HPDE6-E6E7 (cell line): ENCODE measurements around the gene NT5C.
A peak's percentile ranks its signal among the peaks of the same experiment; 100 is the strongest.
"Not testable (repeated sequence)": the region's sequence is repeated elsewhere in the genome, so short reads cannot be mapped to it uniquely, and the experiment has no call there.

Experiments
- DNase-seq: peaks from one replicate; pipeline ENCODE4 v3.0.0; 2011; ENCODE audit warnings: missing footprints; ENCODE audit errors: extremely low spot score

NT5C gene

DNA sequence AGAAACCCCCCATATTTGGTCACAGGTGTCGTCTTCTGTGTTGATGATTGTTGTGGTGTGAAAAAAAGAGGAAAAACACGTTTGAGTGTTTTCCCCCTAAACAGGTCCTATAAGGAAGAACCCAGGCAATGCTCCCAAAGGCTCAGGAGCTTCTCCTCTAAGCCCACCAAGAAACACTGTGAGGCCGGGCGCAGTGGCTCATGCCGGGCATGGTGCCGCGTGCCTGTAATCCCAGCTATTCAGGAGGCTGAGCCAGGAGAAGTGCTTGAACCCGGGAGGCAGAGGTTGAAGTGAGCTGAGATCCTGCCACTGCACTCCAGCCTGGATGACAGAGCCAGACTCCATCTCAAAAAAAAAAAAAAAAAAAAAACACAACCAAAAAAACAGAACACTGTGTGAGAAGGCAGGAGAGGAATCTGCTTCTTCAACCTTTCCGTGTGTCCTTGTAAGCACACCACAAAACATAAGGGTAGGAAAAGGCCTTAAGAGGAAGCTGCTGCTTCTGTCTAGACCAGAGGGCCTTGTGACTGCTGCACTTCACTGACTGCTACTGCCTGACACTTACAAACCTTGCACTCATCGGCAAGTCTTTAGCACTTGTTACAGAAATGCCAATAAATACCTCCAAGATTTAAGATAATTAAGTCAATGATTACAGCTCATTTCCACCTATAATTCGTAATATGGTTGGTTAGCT is 13.4 kb upstream of the NT5C start:
- no peak for DNase-seq

DNA sequence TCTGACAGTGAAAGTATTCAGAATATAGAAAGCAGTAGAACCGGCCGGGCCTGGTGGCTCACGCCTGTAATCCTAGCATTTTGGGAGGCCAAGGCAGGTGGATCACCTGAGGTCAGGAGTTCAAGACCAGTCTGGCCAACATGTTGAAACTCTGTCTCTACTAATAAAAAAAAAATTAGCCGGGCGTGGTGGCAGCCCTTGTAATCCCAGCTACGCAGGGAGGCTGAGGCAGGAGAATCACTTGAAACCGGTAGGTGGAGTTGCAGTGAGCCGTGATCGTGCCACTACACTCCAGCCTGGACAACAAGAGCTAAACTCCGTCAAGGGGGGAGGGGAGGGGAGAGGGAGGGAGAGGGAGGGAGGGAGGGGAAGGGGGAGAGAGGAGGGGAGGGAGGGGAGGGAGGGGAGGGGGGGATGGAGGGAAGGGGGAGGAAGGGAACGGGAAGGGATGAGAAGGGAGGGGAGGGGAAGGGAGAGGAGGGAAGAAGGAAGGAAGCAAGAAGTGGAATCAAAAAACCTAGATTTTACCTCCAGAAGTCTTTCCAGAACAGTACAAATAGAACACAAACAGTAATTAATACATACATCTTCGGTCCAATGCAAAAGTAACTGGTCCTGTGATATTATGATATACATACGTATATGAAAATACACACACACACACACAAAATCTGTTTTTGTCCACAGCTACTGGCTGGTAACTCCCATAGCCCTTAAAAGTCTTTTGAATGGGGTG is 10.9 kb upstream of the NT5C start:
- DNase-seq: no peak

DNA sequence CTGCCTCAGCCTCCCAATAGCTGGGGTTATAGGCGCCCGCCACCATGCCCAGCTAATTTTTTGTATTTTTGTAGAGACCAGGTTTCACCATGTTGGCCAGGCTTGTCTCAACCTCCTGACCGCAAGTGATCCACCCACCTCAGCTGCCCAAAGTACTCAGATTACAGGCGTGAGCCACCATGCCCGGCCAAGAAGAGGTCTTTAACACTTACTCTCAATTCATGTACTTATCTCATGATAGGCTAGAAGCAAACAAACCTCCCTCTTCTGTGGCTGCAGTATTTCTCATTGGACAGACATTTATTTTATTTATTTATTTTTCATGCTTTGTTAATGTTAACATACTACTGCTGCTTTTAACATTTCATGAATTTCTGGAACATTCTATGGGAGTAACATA is 7.0 kb upstream of the NT5C start:
- no peak for DNase-seq

DNA sequence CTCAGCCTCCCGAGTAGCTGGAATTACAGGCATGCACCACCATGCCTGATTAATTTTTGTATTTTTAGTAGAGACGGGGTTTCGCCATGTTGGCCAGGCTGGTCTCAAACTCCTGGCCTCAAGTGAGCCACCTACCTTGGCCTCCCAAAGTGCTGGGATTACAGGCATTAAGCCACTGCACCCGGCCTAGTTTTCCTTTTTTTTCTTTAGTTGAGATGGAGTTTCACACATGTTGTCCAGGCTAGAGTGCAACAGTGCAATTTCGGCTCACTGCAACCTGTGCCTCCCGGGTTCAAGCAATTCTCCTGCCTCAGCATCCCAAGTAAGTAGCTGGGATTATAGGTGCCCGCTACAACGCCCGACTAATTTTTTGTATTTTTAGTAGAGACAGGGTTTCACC is 6.2 kb upstream of the NT5C start:
- not testable (repeated sequence) for DNase-seq

DNA sequence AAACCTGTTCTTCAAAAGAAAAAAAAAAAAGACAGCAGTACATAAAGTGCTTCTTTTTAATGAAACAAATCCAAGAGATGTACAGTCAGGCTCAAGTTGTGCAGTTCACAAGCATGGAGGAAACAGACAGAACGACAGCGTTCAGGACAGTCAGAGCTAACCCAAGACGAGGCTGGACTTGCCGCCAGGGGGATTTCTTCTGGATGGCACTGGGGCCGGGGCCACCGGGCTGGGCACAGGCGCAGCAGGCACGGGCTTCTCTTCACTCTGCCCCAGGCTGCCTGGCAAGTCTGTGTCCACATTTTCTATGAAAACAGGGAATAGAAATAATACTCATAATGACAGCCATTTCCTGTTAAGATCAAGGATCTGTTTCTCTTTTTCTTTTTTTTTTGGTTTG is 4.4 kb upstream of the NT5C start:
- DNase-seq: no peak

DNA sequence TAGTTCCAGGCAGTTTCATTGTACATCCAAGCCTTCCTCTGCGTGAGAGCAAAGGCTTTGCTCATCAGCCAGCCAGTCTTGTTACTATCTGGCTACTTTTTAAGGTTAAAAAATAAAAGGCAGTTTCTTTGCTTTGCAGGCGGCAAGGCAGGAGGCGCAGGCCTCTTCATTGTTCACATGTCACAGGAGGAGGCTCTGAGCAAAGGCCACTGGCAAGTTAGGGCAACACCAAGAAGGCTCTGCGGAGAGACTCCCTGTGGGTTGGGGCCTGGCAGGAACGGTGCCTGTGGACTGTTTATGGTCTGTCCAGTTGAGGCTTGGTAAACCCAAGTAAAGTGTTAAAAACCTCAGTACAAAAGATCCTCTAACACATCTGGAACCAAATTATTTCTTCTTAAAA is 3.9 kb upstream of the NT5C start:
- DNase-seq: no peak

DNA sequence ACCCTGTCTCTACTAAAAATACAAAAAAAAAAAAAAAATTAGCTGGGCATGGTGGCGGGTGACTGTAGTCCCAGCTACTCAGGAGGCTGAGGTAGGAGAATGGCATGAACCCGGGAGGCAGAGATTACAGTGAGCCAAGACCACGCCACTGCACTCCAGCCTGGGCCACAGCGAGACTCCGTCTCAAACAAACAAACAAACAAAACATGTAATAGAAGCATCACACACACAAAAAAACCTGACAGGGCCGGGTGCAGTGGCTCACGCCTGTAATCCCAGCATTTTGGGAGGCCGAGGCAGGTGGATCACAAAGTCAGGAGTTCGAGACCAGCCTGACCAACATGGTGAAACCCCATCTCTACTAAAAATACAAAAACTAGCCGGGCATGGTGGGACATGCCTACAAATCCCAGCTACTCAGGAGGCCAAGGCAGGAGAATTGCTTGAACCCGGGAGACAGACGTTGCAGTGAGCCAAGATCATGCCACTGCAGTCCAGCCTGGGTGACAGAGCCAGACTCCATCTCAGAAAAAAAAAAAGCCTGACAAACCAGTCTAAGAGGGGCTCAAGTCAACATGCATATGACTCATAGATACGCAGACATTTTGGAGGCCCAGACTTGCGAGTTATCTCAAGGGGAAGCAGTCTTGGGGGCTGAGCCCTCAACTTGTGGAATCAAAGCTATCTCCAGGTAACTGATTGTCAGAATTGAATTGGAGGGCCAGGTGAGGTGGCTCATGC is 2.2 kb upstream of the NT5C start:
- not testable (repeated sequence) for DNase-seq

DNA sequence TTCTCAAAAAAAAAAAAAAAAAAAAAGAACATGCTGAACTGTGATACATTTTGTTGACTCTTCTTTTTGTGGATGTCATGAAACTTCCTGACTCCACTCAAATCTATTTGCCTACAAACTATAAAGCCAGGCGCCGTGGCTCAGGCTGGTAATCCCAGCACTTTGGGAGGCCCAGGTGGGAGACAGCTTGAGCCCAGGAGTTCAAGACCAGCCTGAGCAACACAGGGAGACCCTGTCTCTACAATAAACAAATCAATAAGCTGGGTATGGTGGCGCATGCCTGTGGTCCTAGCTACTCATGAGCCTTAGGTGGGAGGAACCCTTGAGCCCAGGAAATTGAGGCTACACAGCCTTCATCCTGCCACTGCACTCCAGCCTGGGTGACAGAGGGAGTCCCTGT is 1.5 kb upstream of the NT5C start:
- DNase-seq: no peak

DNA sequence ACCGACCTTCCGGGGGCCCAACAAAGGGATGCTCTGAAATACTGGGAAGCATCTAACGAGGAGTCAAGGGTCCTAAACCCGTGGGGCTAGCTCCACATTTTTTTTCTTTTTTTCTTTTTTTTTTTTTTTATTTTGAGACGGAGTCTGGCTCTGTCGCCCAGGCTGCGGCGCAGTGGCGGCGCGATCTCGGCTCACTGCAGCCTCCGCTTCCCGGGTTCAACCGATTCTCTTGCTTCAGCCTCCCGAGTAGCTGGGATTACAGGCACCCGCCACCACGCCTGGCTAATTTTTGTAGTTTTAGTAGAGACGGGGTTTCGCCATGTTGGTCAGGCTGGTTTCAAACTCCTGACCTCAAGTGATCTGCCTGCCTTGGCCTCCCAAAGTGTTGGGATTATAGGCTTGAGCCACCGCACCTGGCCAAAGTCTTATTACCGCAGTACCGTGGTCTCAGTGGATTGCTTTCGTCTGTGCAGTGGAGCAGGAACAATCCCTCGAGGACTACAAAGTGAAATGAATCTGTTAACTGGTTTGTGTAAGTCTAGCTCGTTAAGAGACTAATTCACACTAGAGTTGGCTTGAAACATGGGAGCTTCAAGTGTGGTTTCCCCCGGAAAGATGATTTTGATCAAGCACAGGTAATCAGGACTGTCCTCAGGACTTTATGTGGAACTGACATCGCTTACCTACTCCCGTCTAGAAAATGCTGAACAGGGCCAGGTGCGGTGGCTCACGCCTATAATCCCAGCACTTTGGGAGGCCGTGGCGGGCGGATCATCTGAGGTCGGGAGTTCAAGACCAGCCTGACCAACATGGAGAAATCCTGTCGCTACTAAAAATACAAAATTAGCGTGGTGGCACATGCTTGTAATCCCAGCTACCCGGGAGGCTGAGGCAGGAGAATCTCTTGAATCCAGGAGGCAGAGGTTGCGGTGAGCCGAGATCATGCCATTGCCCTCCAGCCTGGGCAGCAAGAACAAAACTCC is 767 bp upstream of the NT5C start:
- not testable (repeated sequence) for DNase-seq

DNA sequence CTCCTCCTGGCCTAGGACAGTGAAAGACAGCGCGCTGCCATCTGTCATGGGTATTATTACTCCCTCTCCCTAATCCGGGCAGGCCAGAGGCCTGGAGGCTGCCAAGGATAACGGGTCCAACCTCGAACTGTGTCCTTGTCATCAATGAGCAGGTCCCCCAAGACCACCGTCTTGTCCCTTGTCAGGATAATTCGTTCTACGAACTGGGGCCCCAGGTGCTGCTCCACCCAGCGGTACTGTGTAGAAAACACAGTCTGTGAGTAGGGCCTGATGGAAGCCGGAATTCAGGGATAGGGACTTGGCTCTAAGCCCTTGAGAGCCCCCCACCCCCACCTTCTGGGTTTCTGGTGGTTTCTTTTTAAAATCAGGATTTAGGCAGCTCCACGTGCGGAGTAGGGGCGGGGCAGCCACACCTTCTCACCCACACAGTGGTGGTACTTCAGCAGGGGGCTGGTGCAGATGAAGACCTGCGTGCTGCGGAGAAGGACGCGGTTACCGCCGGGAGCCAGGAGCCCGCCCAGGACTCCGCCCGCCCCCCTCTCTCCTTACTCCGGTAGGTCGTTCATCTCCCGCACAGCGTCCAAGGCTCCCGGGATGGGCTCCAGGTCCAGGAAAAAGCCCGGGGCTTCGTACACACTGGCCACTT is 787 bp downstream of the NT5C start:
- no peak for DNase-seq

DNA sequence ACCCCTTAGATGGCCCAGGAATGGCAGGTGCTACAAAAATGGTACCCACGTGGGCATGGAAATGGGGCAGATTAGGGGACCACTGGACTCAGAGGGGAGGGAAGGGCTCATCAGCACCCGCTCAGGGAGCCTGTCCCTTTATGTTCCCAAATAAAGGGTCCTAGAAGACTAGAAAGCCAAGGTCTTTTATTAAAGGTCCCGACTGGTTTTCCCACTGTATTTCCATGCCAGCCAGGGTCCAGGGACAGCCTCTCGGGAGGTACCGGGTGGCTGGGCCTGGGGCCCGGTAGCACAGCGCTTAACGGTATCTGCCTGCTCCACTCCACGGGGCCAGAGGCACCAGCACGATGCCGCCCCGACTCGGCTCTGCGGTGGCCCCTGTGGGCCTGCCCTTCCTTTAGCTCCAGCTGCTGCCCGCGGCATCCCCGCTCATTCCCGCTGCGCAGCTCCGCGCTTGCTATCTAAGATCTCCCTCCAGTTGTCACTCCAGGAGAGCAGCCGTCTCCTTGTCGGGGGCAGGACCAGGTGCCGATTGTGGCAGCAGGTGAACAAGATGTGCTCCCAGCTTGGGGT is 1.4 kb downstream of the NT5C start:
- DNase-seq: no peak

DNA sequence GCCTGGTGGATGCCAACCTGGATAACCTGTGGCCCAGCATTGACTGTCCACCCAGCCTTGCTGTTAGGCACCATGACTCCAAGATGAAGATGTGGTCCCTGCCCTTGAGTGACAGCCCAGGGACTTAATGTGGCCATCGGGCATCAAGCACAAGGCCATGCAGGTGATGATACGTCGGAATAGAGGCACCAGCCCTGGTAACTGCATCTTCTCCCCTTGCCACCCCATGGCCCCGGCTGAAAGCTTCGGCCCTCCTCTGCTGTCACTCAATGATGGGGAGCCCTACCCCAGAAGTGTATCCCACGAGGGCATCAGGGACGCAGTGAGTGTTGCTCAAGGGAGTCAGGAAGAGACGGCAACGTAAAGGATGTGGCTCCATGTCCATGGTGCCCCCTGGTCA is 2.0 kb downstream of the NT5C start:
- no peak for DNase-seq

DNA sequence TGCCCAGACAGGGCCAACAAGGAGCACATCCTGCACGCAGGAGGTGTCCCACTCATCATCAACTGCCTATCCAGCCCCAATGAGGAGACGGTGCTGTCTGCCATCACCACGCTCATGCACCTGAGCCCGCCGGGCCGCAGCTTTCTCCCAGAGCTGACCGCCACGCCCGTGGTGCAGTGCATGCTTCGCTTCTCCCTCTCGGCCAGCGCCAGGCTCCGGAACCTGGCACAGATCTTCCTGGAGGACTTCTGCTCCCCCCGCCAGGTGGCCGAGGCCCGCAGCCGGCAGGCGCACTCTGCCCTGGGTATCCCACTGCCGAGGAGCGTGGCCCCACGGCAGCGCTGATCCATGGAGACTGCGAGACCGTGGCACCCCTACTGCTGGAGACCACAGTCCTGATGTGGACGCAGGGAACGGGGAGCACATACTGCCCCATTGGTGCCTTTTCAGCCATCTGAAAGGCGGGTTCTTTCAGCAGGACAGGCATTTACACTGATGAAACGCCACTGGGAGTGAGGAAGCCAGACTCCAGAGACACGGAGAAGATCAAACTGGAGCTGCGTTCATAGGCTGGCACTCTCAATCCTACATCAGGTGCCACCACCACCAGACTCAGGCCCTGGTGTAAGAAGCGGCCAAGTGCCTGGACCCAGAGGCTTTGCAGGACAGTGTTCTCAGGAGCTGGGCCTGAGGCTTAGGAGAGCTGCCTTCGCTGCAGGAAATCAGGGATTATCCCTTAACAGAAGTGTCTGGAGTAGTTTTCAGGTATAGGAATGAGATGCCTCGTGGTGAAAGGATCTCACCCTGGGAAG is 2.6 kb downstream of the NT5C start:
- no peak for DNase-seq

DNA sequence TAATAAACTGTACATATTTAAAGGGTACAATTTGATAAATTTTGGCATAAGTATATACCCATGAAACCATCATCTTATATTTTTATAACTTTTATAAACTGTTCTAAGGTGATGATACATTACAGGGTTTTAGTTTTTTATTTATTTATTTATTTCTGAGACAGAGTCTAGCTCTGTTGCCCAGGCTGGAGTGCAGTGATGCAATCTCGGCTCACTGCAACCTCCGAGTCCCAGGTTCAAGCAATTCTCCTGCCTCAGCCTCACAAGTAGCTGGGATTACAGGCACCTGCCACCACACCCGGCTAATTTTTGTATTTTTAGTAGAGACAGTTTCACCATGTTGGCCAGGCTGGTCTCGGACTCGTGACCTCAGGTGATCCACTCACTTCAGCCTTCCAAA is 3.6 kb downstream of the NT5C start:
- not testable (repeated sequence) for DNase-seq

DNA sequence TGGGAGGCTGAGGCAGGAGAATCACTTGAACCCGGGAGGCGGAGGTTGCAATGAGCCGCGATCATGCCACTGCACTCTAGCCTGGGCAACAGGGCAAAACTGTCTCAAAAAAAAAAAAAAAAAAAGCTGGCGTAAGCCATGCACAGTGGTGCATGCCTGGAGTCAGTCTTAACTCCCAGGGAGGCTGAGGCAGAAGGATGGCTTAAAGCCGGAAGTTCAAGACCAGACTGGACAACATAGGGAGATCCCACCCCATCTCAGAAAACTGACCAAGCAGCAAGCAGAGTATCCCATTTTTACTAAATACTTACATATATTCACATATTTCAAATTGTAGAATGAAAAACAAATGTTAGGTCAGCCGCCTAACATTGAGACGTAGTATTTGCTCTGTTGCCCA is 4.6 kb downstream of the NT5C start:
- DNase-seq: no peak

DNA sequence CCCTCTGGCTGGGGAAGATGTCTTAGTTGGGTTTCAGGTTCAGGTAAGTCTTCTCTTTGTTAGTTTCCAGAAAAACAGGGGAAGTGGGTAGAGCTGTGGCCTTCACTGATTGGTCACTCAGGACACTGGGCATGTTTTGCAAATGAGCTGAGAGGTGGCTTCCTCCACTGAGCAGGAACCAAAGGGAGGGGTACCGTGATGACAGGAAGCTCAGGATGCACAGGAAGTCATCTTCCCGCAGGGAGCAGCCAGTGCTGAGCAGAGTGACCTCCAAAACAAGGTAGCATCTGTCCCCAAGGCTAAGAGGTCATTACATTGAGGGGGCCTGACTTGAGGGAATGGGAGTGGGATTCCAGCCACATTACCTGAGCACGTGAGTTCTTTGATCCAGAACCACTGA is 5.6 kb downstream of the NT5C start:
- DNase-seq: no peak

DNA sequence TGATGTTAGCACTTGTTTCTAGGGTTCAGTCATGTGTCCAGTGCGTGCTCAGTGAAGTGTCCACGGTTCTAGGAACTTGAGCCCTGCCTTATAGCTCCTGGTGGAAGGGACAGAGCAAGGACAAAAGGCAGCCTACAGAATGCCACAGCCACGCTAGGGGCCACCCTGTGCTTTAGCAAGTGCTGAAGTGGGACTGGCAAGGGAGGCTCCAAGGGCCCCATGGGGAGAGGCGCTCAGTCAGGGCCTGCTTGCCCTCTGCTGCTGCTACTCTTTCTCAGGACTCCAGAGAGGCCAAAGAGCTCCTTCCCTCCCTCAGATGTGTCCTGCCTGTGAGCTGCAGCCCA is 6.8 kb downstream of the NT5C start:
- DNase-seq: no peak

DNA sequence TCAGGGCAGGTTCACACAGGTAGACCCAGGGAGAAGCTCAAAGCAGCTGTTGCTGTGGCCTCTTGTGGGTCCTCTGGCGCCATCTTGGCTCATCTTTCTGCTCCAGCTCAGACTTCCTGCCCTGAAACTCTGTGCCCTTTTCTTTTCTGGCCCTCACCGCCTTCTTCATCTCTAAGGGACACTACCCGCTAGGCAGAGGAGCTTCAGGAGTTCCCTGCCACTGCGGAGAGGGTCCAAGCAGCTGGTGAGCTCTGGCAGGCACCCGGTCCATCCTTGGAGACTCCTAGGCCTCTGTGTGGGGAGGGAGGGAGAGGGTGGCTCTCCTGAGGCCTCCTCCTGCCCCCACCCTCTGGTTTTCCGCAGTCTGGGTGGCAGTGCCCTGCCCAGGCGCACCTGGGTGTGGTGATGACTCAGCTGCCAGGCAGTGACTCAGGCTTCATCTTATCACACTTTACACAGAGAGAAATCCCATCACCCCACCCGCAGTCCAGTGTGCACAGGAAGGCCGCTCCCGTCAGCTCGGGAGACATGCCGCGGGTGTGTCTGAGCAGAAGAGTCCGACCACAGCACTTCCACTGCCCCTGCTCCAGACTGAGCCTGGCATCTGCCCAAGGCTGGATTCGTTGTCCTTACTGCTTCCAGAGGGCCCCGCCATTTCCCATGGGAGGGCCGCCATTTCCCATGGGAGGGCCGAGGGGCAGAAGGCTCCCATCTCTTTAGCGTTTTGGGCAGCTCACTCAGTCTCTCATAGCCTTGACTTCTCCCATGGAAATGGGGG is 7.3 kb downstream of the NT5C start:
- DNase-seq: peak; percentile 97

DNA sequence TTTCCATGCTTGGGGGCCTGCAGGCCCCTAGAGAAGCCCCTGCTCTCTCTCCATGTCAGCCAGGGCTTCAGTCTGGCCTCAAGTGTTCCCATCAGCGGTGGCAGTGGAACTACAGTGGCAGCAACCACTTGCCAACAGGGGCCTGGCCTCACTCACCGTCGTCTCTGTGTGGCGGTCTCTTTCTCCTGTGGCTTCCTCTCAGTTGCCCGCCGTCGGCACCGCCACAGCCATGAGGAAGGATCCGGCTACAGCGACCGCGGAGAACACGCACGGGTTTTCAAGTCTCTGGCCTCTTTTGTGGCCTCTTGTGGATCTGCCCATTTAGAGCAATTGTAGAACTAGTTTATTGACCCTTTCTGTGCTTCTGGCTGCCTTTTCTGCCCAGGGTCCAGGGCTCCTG is 13.2 kb downstream of the NT5C start:
- no peak for DNase-seq
